Upper lobe of left lung (tissue), 6 donors: ENCODE measurements around the gene PRKN. TPM values are rescaled to one million over a fixed set of nuclear protein-coding genes. Genes with fewer than 3 reads are reported as not detected.

Experiments used
- ATAC-seq, 2 donors: fragments of 200-7000 bp; cut with Tn5 transposase; one replicate each; pipeline ENCODE4 v1.9.1; 2022; ENCODE audit warnings: mild to moderate bottlenecking in 2 of 2, moderate library complexity in 2 of 2; ENCODE audit not compliant: low FRiP score in 2 of 2
- DNase-seq, 2 donors: peaks; one replicate each; pipeline ENCODE4 v3.0.0-alpha.2; 2019 to 2020
- H3K27ac ChIP-seq, 4 donors: fragments of 200-600 bp; sonication (generic); one replicate each; pipeline ENCODE4 v1.5.1; 2016 to 2019
- H3K27me3 ChIP-seq, 4 donors: fragments of 200-600 bp; sonication (generic); one replicate each; pipeline ENCODE4 v1.5.1; 2017 to 2019
- H3K36me3 ChIP-seq, 4 donors: fragments of 200-600 bp; sonication (generic); one replicate each; pipeline ENCODE4 v1.5.1; 2016 to 2019
- H3K4me1 ChIP-seq, 4 donors: fragments of 200-600 bp; sonication (generic); one replicate each; pipeline ENCODE4 v1.5.1; 2018 to 2019
- H3K4me3 ChIP-seq, 4 donors: fragments of 200-600 bp; sonication (generic); one replicate each; pipeline ENCODE4 v1.5.1; 2017 to 2019; ENCODE audit warnings: mild to moderate bottlenecking in 2 of 4, moderate library complexity in 1 of 4
- H3K9me3 ChIP-seq, 4 donors: fragments of 200-600 bp; sonication (generic); one replicate each; pipeline ENCODE4 v1.5.1; 2018 to 2019
- CTCF ChIP-seq, 6 experiments: fragments of 450-650 bp in 4 of 6; fragments of 200-600 bp in 2 of 6; sonication (generic) in 2 of 6; IDR thresholded peaks; one replicate each; pipeline ENCODE4 v1.5.1; 2016 to 2019; ENCODE audit warnings: antibody characterized with exemption in 6 of 6
- EP300 ChIP-seq, 4 donors: sonication (generic); formaldehyde crosslinking; IDR thresholded peaks; one replicate each; pipeline ENCODE4 v1.5.1; 2017; ENCODE audit warnings: antibody characterized with exemption in 4 of 4, control low read depth in 2 of 4
- POLR2A ChIP-seq, 4 donors: fragments of 450-650 bp; IDR thresholded peaks; one replicate each; pipeline ENCODE4 v1.5.1; 2016 to 2017; ENCODE audit warnings: antibody characterized with exemption in 4 of 4, mild to moderate bottlenecking in 2 of 4
- POLR2AphosphoS5 ChIP-seq, 2 donors: sonication (generic); formaldehyde crosslinking; IDR thresholded peaks; one replicate each; pipeline ENCODE4 v1.5.1; 2017; ENCODE audit warnings: antibody characterized with exemption in 2 of 2
- WGBS, 2 donors: methylation state at CpG; one replicate each; pipeline ENCODE4 v1.1.5; 2017 to 2018; 5-methylcytosine and 5-hydroxymethylcytosine counted together
- total RNA-seq, 6 donors: library from RNA; depleted of rRNA in 4 of 6; stranded (reverse); fragments of >200 nt in 4 of 6; gene quantifications; one replicate each; pipeline versions ENCODE4 v1.1.0 to v1.2.1, GENCODE V29; 2016 to 2021
- donor health status: DM: no; HTN: no; CAD: no; lungs with moderate emphysema.
- donor health status: DM: no; HTN: yes; CAD: no; lungs with severe emphysema.

PRKN gene
- total RNA-seq, 6 donors from 2014 or later, result 2.7 to 29.3 (median 5.5) TPM

- H3K9me3 ChIP-seq, result no peaks in the 10 kb centered on the region
- peak overlapping the region in 2 of 4 donors; percentile 10 to 19 for H3K4me3 ChIP-seq
- peak overlapping the region in 1 of 4 donors; percentile 49 for H3K27ac ChIP-seq
- H3K27me3 ChIP-seq, result no peaks in the 10 kb centered on the region
- DNase-seq, result peak in 1 of 2 donors; percentile 22
- ATAC-seq, result peak; percentile 38 to 41
- TF ChIP-seq POLR2A (IDR thresholded peaks at IDR 0.05) (no peak), CTCF (IDR thresholded peaks at IDR 0.05) (no peak), POLR2AphosphoS5 (IDR thresholded peaks at IDR 0.05) (no peak), EP300 (IDR thresholded peaks at IDR 0.05) (no peak)
- H3K36me3 ChIP-seq, result no peaks in the 10 kb centered on the region
- WGBS, 2 donors, result 77 to 82% methylated on average over 21 of the region's 21 CpGs
- peaks cover 0 to 4% (median 0%) of the 10 kb centered on the region in 4 donors for H3K4me1 ChIP-seq
Observed at GRCh38 chr6:161356167-161356854, 1371.3 kb downstream of the PRKN start.

- 72 to 75% methylated on average over 10 of the region's 10 CpGs for WGBS, 2 donors
- H3K4me1 ChIP-seq, result peaks cover 0 to 4% (median 0%) of the 10 kb centered on the region in 4 donors
- H3K27me3 ChIP-seq, result no peaks in the 10 kb centered on the region
- DNase-seq (no peak), ATAC-seq (peak; percentile 66 to 69)
- peak overlapping the region in 1 of 4 donors; percentile 49 for H3K27ac ChIP-seq
- TF ChIP-seq CTCF (IDR thresholded peaks at IDR 0.05) (no peak), POLR2A (IDR thresholded peaks at IDR 0.05) (peak in 1 of 4 donors; percentile 53)
- H3K4me3 ChIP-seq, result no peak overlapping the region
- no peaks in the 10 kb centered on the region for H3K9me3 ChIP-seq
- H3K36me3 ChIP-seq, result no peaks in the 10 kb centered on the region
Observed at GRCh38 chr6:161355696-161356095, 1371.9 kb downstream of the PRKN start.

GRCh38 chr6:161354956-161355355 lies 1372.6 kb downstream of the PRKN start:
- no peak for TF ChIP-seq EP300 (IDR thresholded peaks at IDR 0.05)
- no peak for TF ChIP-seq POLR2AphosphoS5 (IDR thresholded peaks at IDR 0.05)
- TF ChIP-seq CTCF (IDR thresholded peaks at IDR 0.05), result no peak
- TF ChIP-seq POLR2A (IDR thresholded peaks at IDR 0.05), result no peak
- WGBS, 2 donors, result 93 to 94% methylated on average over 13 of the region's 13 CpGs
- Histone ChIP-seq H3K9me3 (no peaks in the 10 kb centered on the region), H3K4me1 (peaks cover 0 to 4% (median 0%) of the 10 kb centered on the region in 4 donors), H3K36me3 (no peaks in the 10 kb centered on the region), H3K4me3 (no peak overlapping the region), H3K27ac (no peak overlapping the region), H3K27me3 (no peaks in the 10 kb centered on the region)
- ATAC-seq (no peak), DNase-seq (peak in 1 of 2 donors; percentile 80)

- H3K27me3 ChIP-seq, result no peaks in the 10 kb centered on the region
- no peak overlapping the region for H3K27ac ChIP-seq
- no peak for TF ChIP-seq POLR2A (IDR thresholded peaks at IDR 0.05)
- no peak for TF ChIP-seq CTCF (IDR thresholded peaks at IDR 0.05)
- no peak for TF ChIP-seq POLR2AphosphoS5 (IDR thresholded peaks at IDR 0.05)
- TF ChIP-seq EP300 (IDR thresholded peaks at IDR 0.05), result no peak
- ATAC-seq, result no peak
- H3K4me1 ChIP-seq, result peaks cover 0 to 4% (median 0%) of the 10 kb centered on the region in 4 donors
- no peak overlapping the region for H3K4me3 ChIP-seq
- H3K9me3 ChIP-seq, result no peaks in the 10 kb centered on the region
- no peak for DNase-seq
- no peaks in the 10 kb centered on the region for H3K36me3 ChIP-seq
- WGBS, 2 donors, result 88 to 92% methylated on average over 12 of the region's 12 CpGs
Observed at GRCh38 chr6:161354276-161354840, 1373.2 kb downstream of the PRKN start.
